GM18511 (cell line): Measurements from ENCODE around the gene ATAD3C.
"Not testable (repeated sequence)": the region's sequence is repeated elsewhere in the genome, so short reads cannot be mapped to it uniquely, and the experiment has no call there.

ENCODE experiments used
- ATAC-seq: cut with Tn5 transposase; IDR thresholded peaks from one replicate; pipeline ENCODE4 v1.9.1; 2021; ENCODE audit warnings: mild to moderate bottlenecking, moderate library complexity; ENCODE audit not compliant: unreplicated experiment

The ATAD3C gene

DNA sequence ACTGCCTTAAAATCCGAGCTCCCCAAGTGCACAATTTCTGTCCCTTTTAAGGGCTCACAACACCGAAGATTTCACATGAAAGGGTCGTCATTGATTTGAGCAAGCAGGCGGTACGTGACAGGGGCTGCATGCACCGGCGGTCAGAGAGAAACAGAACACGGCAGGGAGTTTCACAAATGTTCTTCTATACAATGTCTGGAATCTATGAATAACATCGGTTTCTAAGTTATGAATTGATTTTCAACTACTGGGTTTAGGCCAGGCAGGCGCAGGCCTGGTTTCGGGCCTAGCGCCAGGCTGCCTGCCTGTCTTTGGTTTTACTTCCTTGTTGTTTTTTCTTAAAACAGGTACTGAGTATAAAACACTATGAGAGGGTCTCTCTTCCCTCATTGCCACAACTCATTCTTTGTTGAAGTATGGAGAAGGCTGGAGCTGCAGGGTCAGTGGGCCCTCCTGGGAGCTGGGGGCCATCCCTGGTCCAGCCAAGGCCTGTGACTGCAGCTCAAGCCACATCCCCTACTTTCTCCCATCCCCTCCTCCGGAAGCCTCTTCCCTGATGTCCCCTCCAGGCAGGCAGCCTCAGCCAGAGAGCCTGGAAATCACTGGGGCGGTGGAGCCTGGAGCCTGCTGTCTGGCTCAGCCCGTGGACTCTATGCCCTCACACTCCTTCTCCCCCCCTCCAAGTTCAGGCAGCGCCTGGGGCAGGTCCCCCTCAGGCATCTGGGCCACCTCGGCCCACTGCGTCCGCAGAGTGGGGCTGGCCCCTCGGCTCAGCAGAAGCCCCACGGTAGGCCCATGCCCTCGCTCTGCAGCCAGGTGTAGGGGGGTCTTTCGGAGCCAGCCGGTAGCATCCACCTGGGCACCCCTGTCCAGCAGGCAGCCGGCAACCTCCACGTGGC, 30.8 kb upstream of the ATAD3C start:
- ATAC-seq = no peak

DNA sequence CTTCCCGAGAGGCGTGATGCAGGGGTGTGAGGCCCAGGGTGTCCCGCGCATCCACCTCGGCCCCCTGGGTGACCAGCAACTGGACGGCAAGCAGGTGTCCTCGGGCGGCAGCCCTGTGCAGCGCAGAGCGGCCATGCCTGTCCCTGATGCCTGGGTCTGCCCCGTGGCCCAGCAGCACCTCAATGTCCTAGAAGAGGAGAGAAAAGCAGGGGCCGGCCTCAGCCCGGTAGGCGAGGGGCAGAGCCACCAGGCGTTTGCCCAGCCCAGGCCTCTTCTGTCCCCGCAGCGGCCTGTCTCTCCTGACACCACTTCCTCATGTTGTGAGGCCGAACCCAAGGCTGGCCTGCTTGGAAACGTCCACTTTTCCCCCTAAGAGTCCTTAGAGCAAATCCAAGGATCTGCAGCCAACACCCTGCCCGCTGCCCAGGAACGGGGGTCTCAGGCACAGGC, 30.1 kb upstream of the ATAD3C start:
- ATAC-seq = no peak

DNA sequence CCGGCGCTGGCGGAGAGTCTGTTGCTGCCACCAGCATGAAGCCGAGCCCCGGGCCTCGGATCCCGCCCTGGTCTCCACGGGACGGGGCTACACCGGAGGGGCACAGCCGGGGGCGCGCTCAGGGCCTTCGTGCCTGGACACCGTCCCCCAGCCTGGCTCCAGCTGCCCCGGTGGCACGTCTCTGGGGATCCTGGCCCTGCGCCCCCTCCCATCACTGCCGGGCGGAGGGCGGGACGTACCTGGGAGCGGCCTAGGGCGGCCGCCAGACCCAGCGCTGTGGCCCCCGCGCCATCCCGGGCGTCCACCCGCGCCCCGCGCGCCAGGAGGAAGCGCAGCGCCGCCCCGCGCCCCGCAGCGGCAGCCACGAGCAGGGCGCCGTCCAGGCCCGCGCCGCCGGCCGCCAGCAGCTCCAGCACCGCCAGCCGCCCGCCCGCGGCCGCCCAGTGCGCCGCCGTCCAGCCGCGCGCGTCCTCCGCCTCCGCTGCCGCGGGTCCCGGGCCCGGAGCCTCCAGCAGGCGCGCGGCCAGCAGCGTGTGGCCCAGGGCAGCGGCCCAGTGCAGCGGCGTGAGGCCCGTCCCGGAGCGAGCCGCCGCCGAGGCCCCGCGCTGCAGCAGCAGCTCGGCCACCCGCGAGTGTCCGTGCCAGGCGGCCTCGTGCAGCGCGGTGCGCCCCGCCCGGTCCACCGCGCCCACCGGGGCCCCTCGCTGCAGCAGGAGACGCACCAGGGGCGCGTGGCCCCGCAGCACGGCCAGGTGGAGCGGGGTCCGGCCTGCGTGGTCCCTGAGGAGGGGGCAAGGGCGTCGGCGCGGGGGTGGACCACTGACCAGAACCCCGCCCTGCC, 29.5 kb upstream of the ATAD3C start:
- no peak for ATAC-seq

DNA sequence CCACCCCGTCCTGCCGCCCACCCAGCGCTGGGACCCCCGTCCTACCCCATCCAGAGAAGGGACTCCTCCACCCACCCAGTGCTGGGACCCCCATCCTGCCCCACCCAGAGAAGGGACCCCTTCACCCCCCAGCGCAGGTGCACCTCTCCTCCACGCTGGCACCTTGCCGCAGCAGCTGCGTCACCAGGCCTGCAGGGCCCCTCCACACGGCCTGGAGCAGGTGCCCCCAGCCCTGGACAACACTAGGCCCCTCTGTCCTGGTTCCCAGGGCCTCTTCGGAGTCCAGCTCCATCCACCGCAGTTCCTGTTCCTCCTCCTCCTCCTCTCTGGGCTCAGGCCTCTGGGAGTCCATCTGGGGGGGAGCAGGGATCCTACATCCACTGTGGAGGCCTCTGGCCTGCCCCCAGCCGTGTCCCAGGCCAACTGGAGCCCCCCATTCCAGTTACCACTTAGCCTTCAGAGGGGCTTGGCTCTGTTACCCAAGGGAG, 28.8 kb upstream of the ATAD3C start:
- no peak for ATAC-seq

DNA sequence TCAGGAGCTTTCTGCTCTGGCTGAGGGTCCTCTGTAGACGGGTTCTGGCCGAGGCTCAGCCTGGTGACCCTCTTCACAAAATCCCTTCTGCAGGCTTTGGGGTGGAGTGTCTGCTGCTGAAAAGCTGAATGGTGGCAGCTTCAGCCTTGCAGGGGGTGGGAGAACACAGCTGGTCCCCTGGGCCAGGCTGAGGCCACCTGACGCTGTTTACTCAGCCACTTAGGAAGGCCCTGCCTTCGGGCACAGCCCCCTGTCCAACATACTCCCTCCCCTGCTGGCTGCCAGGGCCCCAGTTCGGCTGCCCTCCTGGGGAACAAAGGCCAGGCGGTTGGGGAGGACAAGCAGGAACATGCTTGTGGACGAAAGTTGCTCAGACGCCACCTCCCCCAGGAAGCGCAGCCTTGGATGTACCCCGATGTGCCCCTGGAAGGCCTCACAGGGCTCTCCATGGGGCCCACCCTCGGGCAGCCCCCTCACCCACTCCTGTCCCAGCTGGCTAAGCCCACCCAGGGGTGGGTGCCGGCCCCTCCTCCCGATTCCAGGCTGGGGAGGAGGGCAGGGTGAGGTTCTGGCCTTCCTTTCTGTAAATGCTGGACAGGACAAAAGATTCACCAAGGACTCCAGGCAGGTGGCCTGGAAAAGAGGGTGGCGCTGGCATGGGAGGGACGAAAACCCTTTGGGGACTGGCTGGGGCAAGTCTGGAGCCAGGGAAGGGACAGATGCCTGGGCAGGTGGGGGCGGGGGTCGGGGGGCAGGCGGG, 28.2 kb upstream of the ATAD3C start, which contains the start of gene ANKRD65:
ANKRD65 (minus strand) TSS at position 130 of the 760 bp plus-strand sequence. CDS start 271 bp downstream, outside the sequence.
- ATAC-seq = no peak

DNA sequence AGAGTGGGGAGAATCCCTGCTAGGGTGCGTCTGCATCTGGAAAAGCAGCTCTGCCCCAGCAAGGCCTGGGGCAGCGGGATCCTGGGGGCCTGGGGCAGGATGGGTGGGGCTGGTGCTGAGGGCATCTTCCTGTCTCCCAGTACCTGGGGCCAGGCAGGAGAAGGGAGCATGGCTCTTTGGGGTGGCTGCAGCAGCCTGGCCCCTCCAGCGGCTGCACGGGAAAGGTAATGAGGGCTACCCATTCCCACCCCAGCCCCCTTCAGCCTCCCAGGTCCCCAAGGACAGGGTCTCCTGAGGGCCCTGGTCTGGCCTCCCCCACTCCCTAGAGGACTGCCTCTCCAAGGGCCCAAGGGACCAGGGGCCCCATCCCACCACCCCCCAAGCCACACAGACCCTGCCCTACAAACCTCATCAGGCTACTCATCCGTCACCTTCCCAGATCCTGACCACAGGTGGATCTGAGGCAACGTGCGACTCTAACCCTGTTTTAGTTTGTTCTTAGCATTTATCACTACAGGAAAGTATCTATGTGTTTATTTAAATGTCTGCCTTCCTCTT, 27.5 kb upstream of the ATAD3C start:
- no peak for ATAC-seq

- ATAC-seq = no peak
Observed at GRCh38 chr1:1422465-1423244, 26.8 kb upstream of the ATAD3C start.

GRCh38 chr1:1423245-1423597, 26.3 kb upstream of the ATAD3C start:
- no peak for ATAC-seq

- ATAC-seq = no peak
Observed at GRCh38 chr1:1424707-1425106, 24.8 kb upstream of the ATAD3C start.

- no peak for ATAC-seq
Observed at GRCh38 chr1:1425426-1425752, 24.1 kb upstream of the ATAD3C start.

- ATAC-seq = no peak
Observed at GRCh38 chr1:1425753-1426495, 23.6 kb upstream of the ATAD3C start.

DNA sequence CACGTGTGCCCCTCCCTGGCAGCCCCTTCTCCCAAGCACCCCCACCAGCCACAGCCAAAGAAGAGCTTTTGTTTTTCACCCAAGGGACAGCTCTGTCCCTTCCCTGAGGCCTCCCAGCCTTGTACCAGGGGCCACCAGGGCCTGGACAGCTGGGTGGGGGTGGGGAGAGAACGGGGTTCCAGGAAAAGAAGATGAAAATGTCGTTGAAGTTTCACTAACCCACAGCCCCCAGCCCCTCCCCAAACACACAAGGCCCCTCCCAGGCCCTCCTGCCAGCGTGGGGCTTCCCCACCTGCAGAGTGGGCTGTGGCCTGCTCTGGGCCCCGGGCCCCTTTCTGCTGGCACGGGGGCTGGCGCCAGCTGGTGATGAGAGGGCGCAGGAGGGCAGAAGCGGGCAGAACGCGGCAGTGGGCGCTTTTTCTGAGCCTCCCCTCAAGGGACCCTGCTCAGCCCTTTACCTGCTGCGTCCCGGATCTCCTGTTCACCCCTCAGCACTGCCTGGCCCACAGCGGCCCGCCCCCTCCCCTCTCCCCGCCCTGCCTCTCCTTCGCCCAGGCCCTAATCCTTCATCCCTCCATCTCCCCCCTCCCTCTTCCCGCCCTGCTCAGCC, 22.9 kb upstream of the ATAD3C start:
- no peak for ATAC-seq

DNA sequence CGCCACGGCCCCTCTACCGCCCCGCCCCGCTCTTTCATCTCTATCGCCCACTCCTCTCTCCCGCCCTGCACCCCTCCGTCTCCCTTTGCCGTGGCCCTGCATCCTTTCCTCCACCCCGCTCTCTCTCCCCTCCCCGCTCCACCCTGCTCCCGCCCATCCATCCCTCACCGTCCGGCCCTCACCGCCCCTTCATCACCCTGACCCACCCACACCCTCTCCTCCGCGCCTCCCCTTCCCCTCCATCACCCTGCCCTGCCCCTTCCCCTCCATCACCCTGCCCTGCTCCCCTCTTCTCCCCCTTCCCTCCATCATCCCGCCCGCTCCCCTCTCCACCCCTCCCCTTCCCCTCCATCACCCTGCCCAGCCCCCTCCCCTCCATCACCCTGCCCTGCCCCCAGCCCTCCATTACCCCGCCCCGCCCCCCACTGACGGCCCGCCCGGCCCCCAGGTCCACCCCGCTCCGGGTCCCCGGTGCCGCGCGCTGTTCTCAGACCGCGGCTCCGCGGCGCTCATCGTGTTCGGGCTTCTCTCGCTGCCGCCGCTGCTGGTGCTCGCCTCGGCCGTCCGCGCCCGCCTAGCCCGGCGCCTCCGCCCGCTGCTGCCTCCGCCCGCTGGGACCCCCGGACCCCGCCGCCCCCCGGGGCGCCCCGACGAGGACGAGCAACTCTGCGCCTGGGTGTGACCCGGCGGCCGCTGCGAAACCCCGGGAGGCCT, 22.2 kb upstream of the ATAD3C start:
- no peak for ATAC-seq

DNA sequence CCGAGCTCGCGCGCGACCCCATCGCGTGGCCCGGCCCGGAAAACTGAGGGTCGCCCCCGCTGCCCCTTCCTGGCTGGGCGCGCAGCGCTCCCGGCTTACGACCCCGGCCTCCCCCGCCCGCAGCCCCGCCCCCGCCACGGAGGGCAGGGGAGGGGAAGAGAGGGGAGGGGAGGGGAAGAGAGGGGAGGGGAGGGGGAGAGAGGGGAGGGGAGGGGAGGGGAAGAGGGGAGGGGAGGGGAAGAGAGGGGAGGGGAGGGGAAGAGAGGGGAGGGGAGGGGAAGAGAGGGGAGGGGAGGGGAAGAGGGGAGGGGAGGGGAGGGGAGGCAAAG, 21.7 kb upstream of the ATAD3C start:
- no peak for ATAC-seq

GRCh38 chr1:1428174-1428573, 21.3 kb upstream of the ATAD3C start:
- no peak for ATAC-seq

GRCh38 chr1:1428967-1429366, 20.5 kb upstream of the ATAD3C start:
- not testable (repeated sequence) for ATAC-seq

GRCh38 chr1:1429671-1430073, 19.8 kb upstream of the ATAD3C start:
- ATAC-seq = no peak
